HUES64 (cell line): ENCODE data around the gene GPX3.

ENCODE experiments used
- H3K27ac ChIP-seq: 2 replicates; pipeline ENCODE4 v1.7.0; 2013; ENCODE audit warnings: low read depth, low read length, inconsistent platforms
- H3K27me3 ChIP-seq: 2 replicates; pipeline ENCODE4 v1.6.1; 2013; ENCODE audit warnings: mild to moderate bottlenecking, low read length; ENCODE audit not compliant: insufficient read depth
- H3K36me3 ChIP-seq: 2 replicates; pipeline ENCODE4 v1.6.1; 2013; ENCODE audit warnings: mild to moderate bottlenecking, low read length; ENCODE audit not compliant: insufficient read depth
- H3K4me1 ChIP-seq: 2 replicates; pipeline ENCODE4 v1.6.1; 2013; ENCODE audit warnings: mild to moderate bottlenecking, low read length, moderate library complexity; ENCODE audit not compliant: insufficient read depth
- H3K4me3 ChIP-seq: 2 replicates; pipeline ENCODE4 v1.5.1; 2013; ENCODE audit warnings: mild to moderate bottlenecking, low read length, moderate library complexity
- H3K9ac ChIP-seq: 2 replicates; pipeline ENCODE4 v1.6.1; 2013; ENCODE audit warnings: mild to moderate bottlenecking, low read depth, low read length
- H3K9me3 ChIP-seq: 2 replicates; pipeline ENCODE4 v1.6.1; 2013; ENCODE audit warnings: low read depth, low read length; ENCODE audit not compliant: insufficient read depth
- WGBS: fragments of 150-250, 120-280 bp; methylation state at CpG from one replicate; pipeline ENCODE4 v1.1.7; 2013; ENCODE audit warnings: missing lambda C conversion rate; 5-methylcytosine and 5-hydroxymethylcytosine counted together

The GPX3 gene

GRCh38 chr5:151014680-151015343, 5.6 kb upstream of the GPX3 start:
- H3K4me3 ChIP-seq = no peak overlapping the region

GRCh38 chr5:151015974-151016587, 4.3 kb upstream of the GPX3 start:
- WGBS = 93% methylated on average over 5 of the region's 7 CpGs
- 0 out of 2 replicates have a peak, but pooled peaks cover 5% of the 10 kb centered on the region for H3K4me1 ChIP-seq

More at GRCh38 chr5:151014680-151015343, 5.6 kb upstream of the GPX3 start:
- H3K36me3 ChIP-seq = no peaks in the 10 kb centered on the region
- no peak overlapping the region for H3K9ac ChIP-seq
- H3K4me1 ChIP-seq = 0 out of 2 replicates have a peak, but pooled peaks cover under 1% of the 10 kb centered on the region
- no peaks in the 10 kb centered on the region for H3K9me3 ChIP-seq
- 88% methylated on average over 4 of the region's 4 CpGs for WGBS
- peaks cover 21% of the 10 kb centered on the region; the same call in 1 of the 2 replicates for H3K27me3 ChIP-seq
- no peak overlapping the region for H3K27ac ChIP-seq

GRCh38 chr5:151016700-151017099, 3.7 kb upstream of the GPX3 start:
- Histone ChIP-seq H3K27ac (no peak overlapping the region), H3K27me3 (peaks cover 35% of the 10 kb centered on the region), H3K36me3 (no peaks in the 10 kb centered on the region), H3K4me3 (no peak overlapping the region), H3K4me1 (0 out of 2 replicates have a peak, but pooled peaks cover 5% of the 10 kb centered on the region), H3K9me3 (no peaks in the 10 kb centered on the region), H3K9ac (no peak overlapping the region)
- 92% methylated on average over 5 of the region's 5 CpGs for WGBS

More at GRCh38 chr5:151015974-151016587, 4.3 kb upstream of the GPX3 start:
- Histone ChIP-seq H3K27me3 (peaks cover 29% of the 10 kb centered on the region), H3K27ac (no peak overlapping the region), H3K9ac (no peak overlapping the region), H3K9me3 (no peaks in the 10 kb centered on the region), H3K4me3 (no peak overlapping the region), H3K36me3 (no peaks in the 10 kb centered on the region)

GRCh38 chr5:151017897-151018296, 2.5 kb upstream of the GPX3 start:
- H3K36me3 ChIP-seq = no peaks in the 10 kb centered on the region
- H3K4me1 ChIP-seq = 0 out of 2 replicates have a peak, but pooled peaks cover 5% of the 10 kb centered on the region
- no peak overlapping the region for H3K27ac ChIP-seq
- H3K4me3 ChIP-seq = no peak overlapping the region
- no peak overlapping the region for H3K9ac ChIP-seq
- peaks cover 36% of the 10 kb centered on the region for H3K27me3 ChIP-seq
- 96% methylated on average over 2 of the region's 2 CpGs for whole genome bisulfite sequencing
- no peaks in the 10 kb centered on the region for H3K9me3 ChIP-seq

- no peaks in the 10 kb centered on the region for H3K9me3 ChIP-seq
- WGBS = 100% methylated on average over 1 of the region's 2 CpGs
- H3K27ac ChIP-seq = no peak overlapping the region
- H3K4me1 ChIP-seq = 0 out of 2 replicates have a peak, but pooled peaks cover 5% of the 10 kb centered on the region
- H3K9ac ChIP-seq = no peak overlapping the region
- no peak overlapping the region for H3K4me3 ChIP-seq
- H3K27me3 ChIP-seq = peaks cover 36% of the 10 kb centered on the region
- no peaks in the 10 kb centered on the region for H3K36me3 ChIP-seq
Measured at GRCh38 chr5:151018846-151019245, 1.5 kb upstream of the GPX3 start.

- Histone ChIP-seq H3K9me3 (no peaks in the 10 kb centered on the region), H3K4me1 (0 out of 2 replicates have a peak, but pooled peaks cover 5% of the 10 kb centered on the region)
- WGBS = 100% methylated on average over 2 of the region's 2 CpGs
Measured at GRCh38 chr5:151019331-151019730, 1.1 kb upstream of the GPX3 start.

GRCh38 chr5:151021746-151022145, 1.4 kb downstream of the GPX3 start:
- no peak overlapping the region for H3K9ac ChIP-seq
- H3K4me3 ChIP-seq = no peak overlapping the region
- H3K4me1 ChIP-seq = 0 out of 2 replicates have a peak, but pooled peaks cover 5% of the 10 kb centered on the region
- WGBS = 89% methylated on average over 6 of the region's 6 CpGs
- H3K36me3 ChIP-seq = no peaks in the 10 kb centered on the region
- no peaks in the 10 kb centered on the region for H3K9me3 ChIP-seq
- peaks cover 36% of the 10 kb centered on the region for H3K27me3 ChIP-seq
- no peak overlapping the region for H3K27ac ChIP-seq

More at GRCh38 chr5:151019331-151019730, 1.1 kb upstream of the GPX3 start:
- no peaks in the 10 kb centered on the region for H3K36me3 ChIP-seq
- H3K9ac ChIP-seq = no peak overlapping the region
- peaks cover 36% of the 10 kb centered on the region for H3K27me3 ChIP-seq
- H3K27ac ChIP-seq = no peak overlapping the region
- H3K4me3 ChIP-seq = no peak overlapping the region

- Histone ChIP-seq H3K27me3 (peaks cover 36% of the 10 kb centered on the region), H3K9ac (no peak overlapping the region), H3K4me3 (no peak overlapping the region), H3K36me3 (no peaks in the 10 kb centered on the region), H3K4me1 (0 out of 2 replicates have a peak, but pooled peaks cover 5% of the 10 kb centered on the region), H3K27ac (no peak overlapping the region), H3K9me3 (no peaks in the 10 kb centered on the region)
- WGBS = 88% methylated on average over 6 of the region's 7 CpGs
Measured at GRCh38 chr5:151022511-151023018, 2.2 kb downstream of the GPX3 start.

GRCh38 chr5:151023047-151023615, 2.7 kb downstream of the GPX3 start:
- Histone ChIP-seq H3K4me3 (no peak overlapping the region), H3K4me1 (0 out of 2 replicates have a peak, but pooled peaks cover 5% of the 10 kb centered on the region), H3K36me3 (0 out of 2 replicates have a peak, but pooled peaks cover 4% of the 10 kb centered on the region), H3K27ac (no peak overlapping the region), H3K9me3 (no peaks in the 10 kb centered on the region), H3K9ac (no peak overlapping the region), H3K27me3 (peaks cover 31% of the 10 kb centered on the region)
- 88% methylated on average over 5 of the region's 5 CpGs for WGBS

GRCh38 chr5:151023651-151024050, 3.3 kb downstream of the GPX3 start:
- Histone ChIP-seq H3K9ac (no peak overlapping the region), H3K36me3 (peaks cover 9% of the 10 kb centered on the region; the same call in 1 of the 2 replicates), H3K27ac (no peak overlapping the region), H3K4me1 (0 out of 2 replicates have a peak, but pooled peaks cover 5% of the 10 kb centered on the region), H3K27me3 (peaks cover 26% of the 10 kb centered on the region), H3K9me3 (no peaks in the 10 kb centered on the region), H3K4me3 (no peak overlapping the region)
- WGBS = 89% methylated on average over 8 of the region's 8 CpGs
